Heart left ventricle (tissue), 13 donors: ENCODE results near the gene HMCN2.

Experiments
- POLR2A ChIP-seq, 2 donors: fragments of 450-650 bp; IDR thresholded peaks; one replicate each; pipeline ENCODE4 v1.6.1; 2017; ENCODE audit warnings: antibody characterized with exemption in 2 of 2, mild to moderate bottlenecking in 2 of 2, moderate library complexity in 2 of 2
- TF ChIP-seq, protein P1 (sequence below), 12 donors: fragments of 200-600 bp; sonication (generic) in 4 of 12; IDR thresholded peaks; one replicate each; pipeline versions ENCODE4 v1.5.0 to v1.8.0; 2018 to 2022; ENCODE audit warnings: antibody characterized with exemption in 12 of 12, mild to moderate bottlenecking in 5 of 12
- donor health status: ischemic (EF 13 %, LVEDD 7.1; RV severe dilation, severe dysfunction).
- donor health status: DM: no; HTN: yes; CAD: no.
- donor health status: DM: no; HTN: no; CAD: no.
- donor health status: ischemic (EF 25% LVEDD 6.9; RV normal size, moderate dysfunction).
- donor health status: ischemic (EF 25% LVEDD 5.7; RV mildly dilated, moderate dysfunction).
- donor health status: ischemic (EF 35%, LVEDD 5.7; RV mildly dilated, moderate dysfunction).
- donor health status: nonischemic (EF 11% LVEDD 7.7; RV severe dilation, severe dysfunction).
- donor health status: DM: yes; HTN: yes; CAD: no.
- donor health status: PGD.
- donor health status: ischemic (EF 29% LVEDD 5.4; RV normal size, mild dysfunction).
- donor health status: nonischemic (EF 23%, LVEDD 6.1; RV moderate dilation, normal function).

DNA sequence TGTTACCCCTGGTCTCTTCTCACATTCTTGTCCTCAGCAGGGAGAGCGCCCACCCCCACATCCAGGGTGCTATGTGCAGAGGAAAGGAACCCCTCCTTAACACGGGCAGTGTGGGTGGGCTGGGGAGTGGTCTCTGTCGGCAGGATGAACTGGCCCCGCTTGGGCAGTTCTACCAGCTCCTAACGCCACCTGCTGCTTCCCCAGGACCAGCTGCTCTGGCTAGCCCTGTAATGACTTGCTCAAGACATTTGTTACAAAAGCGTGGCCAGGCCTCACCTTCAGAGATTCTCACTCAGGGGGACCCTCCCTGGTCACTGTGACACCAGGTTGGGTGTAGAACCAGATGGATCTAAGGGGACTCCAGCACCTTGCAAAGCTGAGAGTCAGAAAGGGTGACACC, 82.4 kb downstream of the HMCN2 start:
- TF ChIP-seq, protein P1, sequence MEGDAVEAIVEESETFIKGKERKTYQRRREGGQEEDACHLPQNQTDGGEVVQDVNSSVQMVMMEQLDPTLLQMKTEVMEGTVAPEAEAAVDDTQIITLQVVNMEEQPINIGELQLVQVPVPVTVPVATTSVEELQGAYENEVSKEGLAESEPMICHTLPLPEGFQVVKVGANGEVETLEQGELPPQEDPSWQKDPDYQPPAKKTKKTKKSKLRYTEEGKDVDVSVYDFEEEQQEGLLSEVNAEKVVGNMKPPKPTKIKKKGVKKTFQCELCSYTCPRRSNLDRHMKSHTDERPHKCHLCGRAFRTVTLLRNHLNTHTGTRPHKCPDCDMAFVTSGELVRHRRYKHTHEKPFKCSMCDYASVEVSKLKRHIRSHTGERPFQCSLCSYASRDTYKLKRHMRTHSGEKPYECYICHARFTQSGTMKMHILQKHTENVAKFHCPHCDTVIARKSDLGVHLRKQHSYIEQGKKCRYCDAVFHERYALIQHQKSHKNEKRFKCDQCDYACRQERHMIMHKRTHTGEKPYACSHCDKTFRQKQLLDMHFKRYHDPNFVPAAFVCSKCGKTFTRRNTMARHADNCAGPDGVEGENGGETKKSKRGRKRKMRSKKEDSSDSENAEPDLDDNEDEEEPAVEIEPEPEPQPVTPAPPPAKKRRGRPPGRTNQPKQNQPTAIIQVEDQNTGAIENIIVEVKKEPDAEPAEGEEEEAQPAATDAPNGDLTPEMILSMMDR (IDR thresholded peaks at IDR 0.05): no peak
- no peak for TF ChIP-seq POLR2A (IDR thresholded peaks at IDR 0.05)
